Central memory CD8-positive, alpha-beta T cell (primary cell): Measurements from ENCODE around the gene RND3.

Experiments used
- ATAC-seq: fragments of 150-1000 bp; cut with Tn5 transposase; replicated peaks from 2 replicates; pipeline ENCODE4 v1.10.0; 2022; ENCODE audit warnings: mild to moderate bottlenecking, moderate FRiP score, moderate number of reproducible peaks; ENCODE audit not compliant: poor library complexity, severe bottlenecking; ENCODE audit errors: extremely low read depth
- DNase-seq, 2 donors: peaks; one replicate each; pipeline ENCODE4 v3.0.0; 2021; ENCODE audit warnings: low spot score in 2 of 2
- H3K27ac Mint-ChIP-seq: one replicate; pipeline ENCODE4 v1.8.0; 2022; ENCODE audit warnings: low read depth, mild to moderate bottlenecking, moderate library complexity, mixed read lengths
- H3K27me3 Mint-ChIP-seq: one replicate; pipeline ENCODE4 v1.8.0; 2022; ENCODE audit warnings: mixed read lengths
- H3K36me3 Mint-ChIP-seq: one replicate; pipeline ENCODE4 v1.8.0; 2022; ENCODE audit warnings: mild to moderate bottlenecking, moderate library complexity, mixed read lengths; ENCODE audit not compliant: insufficient read depth
- H3K4me1 Mint-ChIP-seq: one replicate; pipeline ENCODE4 v1.8.0; 2022; ENCODE audit warnings: mixed read lengths
- H3K4me3 Mint-ChIP-seq: one replicate; pipeline ENCODE4 v1.8.0; 2022; ENCODE audit warnings: mild to moderate bottlenecking, moderate library complexity, mixed read lengths
- H3K9me3 Mint-ChIP-seq: one replicate; pipeline ENCODE4 v1.8.0; 2022; ENCODE audit warnings: mixed read lengths

Gene RND3

DNA sequence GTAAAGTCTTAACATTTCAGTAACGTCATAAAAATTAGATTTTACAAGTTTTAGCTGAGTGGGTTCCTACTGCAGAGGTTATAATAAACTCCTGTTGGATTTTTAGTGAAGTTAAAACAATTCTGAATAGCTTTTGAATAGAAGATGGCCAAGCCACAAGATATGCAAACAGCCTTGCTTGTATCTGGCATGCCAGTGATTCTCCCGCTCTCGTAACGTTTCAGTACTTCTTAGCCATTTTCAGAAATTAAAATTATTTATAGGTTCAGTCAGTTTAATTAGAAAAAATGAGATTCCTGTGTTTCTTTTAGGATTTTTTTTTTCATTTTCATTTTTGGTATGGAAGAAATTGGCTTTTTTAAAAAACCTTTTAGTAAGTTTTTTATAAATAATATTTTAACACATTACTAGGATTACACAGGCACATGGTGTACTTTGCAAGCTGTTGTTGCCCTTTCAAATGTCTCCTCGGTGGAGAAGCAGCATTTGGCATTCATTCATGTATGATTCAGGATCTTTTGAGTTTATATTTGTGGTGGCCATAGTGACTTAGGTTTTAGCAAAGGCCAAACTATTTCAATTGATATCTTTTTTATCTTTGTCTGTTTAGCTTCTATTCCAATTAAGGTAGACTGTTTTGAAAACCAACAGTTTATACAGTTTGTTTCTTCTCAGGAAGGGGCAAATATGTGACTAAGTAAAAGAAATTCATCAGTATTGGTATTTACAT lies 30.6 kb upstream of the RND3 start:
- H3K9me3 Mint-ChIP-seq, result peaks cover 19% of the 10 kb centered on the region
- H3K4me1 Mint-ChIP-seq, result no peaks in the 10 kb centered on the region
- no peak overlapping the region for H3K4me3 Mint-ChIP-seq
- H3K27ac Mint-ChIP-seq, result no peak overlapping the region
- peaks cover 2% of the 10 kb centered on the region for H3K36me3 Mint-ChIP-seq
- no peaks in the 10 kb centered on the region for H3K27me3 Mint-ChIP-seq
- ATAC-seq (no peak), DNase-seq (no peak)

DNA sequence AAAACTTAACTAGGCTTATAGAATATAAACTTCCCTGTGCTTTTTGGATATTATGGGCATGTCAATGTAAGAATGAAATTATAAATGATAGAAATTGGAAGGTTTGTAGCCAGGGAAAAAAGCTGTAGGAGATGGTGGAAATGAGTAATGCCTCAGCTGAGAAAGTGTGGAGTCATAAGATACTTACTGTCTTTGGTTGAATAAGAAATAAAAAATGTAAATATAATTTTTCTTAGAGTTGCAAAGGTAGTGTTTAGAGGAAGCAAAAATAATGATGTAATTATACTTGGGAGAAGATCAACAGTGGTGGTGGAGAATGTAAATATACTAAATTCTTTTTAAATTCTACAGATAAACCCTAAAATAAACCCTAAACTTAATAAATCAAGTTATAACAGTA lies 26.2 kb upstream of the RND3 start:
- H3K9me3 Mint-ChIP-seq, result peaks cover 5% of the 10 kb centered on the region
- no peaks in the 10 kb centered on the region for H3K27me3 Mint-ChIP-seq
- DNase-seq (no peak), ATAC-seq (no peak)
- H3K36me3 Mint-ChIP-seq, result peaks cover 2% of the 10 kb centered on the region
- H3K4me1 Mint-ChIP-seq, result no peaks in the 10 kb centered on the region
- no peak overlapping the region for H3K4me3 Mint-ChIP-seq
- no peak overlapping the region for H3K27ac Mint-ChIP-seq

DNA sequence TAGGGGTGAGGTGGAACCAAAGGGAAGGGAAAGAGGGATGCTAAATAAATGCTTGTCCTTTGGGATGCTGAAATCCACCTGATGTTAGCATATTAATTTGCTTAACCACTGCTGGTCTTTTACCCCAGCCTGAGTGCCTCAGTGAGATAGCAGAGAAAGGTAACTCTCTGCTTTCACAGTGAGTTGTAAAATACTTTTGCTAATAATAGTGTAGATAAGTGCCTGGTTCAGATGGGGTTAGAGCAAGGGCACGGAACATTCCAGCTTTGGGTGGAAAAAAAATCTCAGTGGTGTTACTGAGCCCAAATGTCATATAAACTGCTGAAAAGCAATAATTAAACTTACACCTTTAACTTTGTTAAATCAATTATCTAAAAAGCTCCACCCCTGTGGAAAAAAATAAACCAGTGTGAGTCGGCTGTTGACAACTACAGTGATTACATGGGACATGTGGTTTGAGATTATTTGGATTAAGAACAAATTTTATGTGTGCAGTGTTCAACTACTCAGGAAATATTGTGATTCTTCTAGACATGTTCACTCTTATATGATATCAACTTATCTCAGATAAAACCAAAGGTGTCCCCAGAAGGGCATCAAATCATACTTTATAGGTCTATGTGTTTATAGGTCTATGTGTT lies 21.1 kb upstream of the RND3 start:
- H3K4me1 Mint-ChIP-seq, result no peaks in the 10 kb centered on the region
- no peaks in the 10 kb centered on the region for H3K36me3 Mint-ChIP-seq
- ATAC-seq (no peak), DNase-seq (no peak)
- no peak overlapping the region for H3K4me3 Mint-ChIP-seq
- H3K9me3 Mint-ChIP-seq, result no peaks in the 10 kb centered on the region
- no peak overlapping the region for H3K27ac Mint-ChIP-seq
- H3K27me3 Mint-ChIP-seq, result no peaks in the 10 kb centered on the region

DNA sequence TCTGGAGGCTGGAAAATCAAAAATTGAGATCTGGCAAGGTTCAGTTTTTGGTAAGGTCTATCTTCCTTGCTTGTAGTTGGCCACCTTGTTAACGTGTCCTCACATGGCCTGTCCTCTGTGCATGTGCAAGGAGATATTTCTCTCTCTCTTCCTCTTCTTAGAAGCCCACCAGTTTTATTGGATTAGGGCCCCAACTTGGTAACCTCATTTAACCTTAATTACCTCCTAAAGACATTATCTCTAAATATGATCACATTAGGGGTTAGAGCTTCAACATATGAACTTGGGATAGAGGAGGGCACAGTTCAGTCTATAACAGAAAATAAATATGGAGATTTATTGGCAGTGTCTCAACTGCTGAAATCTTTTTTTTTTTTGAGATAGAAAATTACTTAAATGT lies 19.6 kb upstream of the RND3 start:
- Mint-ChIP-seq H3K9me3 (no peaks in the 10 kb centered on the region), H3K27me3 (no peaks in the 10 kb centered on the region)
- ATAC-seq, result no peak

DNA sequence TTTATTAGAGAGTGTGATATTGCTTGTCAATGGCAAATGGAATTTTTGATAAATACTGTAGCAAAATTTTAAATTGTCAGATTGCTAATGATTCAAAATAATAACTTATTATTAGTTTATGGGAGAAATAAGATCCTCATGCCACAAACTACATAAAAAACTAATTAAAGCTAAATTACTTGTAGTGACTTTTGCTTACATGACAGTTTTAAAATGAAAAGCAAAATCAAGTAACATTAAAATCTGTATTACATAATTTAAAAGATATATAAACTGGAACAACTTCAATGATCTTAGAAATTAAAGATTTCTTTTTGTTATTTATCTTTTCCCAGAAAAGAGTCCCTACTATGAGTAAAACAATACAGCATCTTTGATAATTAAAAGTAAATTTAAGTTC lies 17.7 kb upstream of the RND3 start:
- DNase-seq (no peak), ATAC-seq (no peak)
- H3K9me3 Mint-ChIP-seq, result no peaks in the 10 kb centered on the region
- H3K36me3 Mint-ChIP-seq, result no peaks in the 10 kb centered on the region
- H3K4me1 Mint-ChIP-seq, result no peaks in the 10 kb centered on the region
- H3K4me3 Mint-ChIP-seq, result no peak overlapping the region
- H3K27me3 Mint-ChIP-seq, result no peaks in the 10 kb centered on the region
- no peak overlapping the region for H3K27ac Mint-ChIP-seq

More for the DNA sequence above, 19.6 kb upstream of the RND3 start:
- Mint-ChIP-seq H3K27ac (no peak overlapping the region), H3K36me3 (no peaks in the 10 kb centered on the region), H3K4me1 (no peaks in the 10 kb centered on the region), H3K4me3 (no peak overlapping the region)
- no peak for DNase-seq

DNA sequence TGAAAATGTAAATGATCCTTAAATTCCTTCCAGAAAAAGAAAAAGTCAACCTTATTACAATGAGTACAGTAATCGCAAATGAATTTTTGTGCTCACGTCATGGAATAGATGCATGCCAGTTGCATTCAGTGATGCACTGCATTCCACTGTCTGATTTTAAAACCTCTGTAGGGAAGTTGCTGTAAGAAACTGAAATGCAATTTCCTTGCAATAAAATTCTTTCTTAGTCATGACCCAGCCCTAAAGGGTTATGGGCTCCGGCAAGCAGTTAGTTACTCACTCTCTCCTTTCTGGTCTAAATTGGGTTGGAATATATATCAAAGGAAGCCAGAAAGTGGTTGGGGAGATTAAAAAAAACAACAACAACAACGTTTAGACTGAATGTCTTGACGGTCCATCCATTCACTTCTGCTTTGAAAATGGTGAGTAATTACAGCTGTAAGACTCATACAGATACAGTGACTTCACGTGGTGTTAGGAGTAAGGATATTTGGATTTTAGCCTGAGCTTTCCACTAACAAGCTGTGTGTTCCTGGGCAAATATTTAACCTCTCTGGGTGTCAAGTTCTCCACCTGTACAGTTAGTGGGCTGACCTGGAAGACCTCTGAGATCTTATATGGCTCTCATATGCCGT lies 8.6 kb upstream of the RND3 start:
- H3K4me3 Mint-ChIP-seq, result no peak overlapping the region
- H3K4me1 Mint-ChIP-seq, result no peaks in the 10 kb centered on the region
- H3K27ac Mint-ChIP-seq, result no peak overlapping the region
- H3K9me3 Mint-ChIP-seq, result no peaks in the 10 kb centered on the region
- ATAC-seq (no peak), DNase-seq (no peak)
- H3K27me3 Mint-ChIP-seq, result no peaks in the 10 kb centered on the region
- H3K36me3 Mint-ChIP-seq, result no peaks in the 10 kb centered on the region

DNA sequence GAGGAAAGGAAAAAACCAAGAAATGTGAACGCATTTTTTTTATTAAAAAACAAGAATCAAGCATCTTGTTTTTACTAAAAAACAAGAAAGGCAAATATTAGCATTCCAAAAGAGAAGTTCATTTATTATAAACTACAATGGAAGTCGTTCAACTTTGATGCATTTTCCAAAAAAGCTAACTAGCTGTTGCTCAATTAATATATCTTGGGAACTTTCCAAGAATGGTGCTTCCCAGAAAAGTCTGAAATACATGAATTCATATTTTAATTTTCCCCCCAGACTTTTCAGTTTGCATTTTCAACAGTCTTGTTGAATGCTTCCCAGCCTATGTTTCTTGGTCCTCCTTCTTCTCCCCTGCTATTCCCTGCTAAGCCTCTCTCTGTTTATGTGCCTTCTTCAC lies 7.5 kb upstream of the RND3 start:
- Mint-ChIP-seq H3K27me3 (peaks cover under 1% of the 10 kb centered on the region), H3K36me3 (no peaks in the 10 kb centered on the region), H3K4me1 (no peaks in the 10 kb centered on the region), H3K9me3 (no peaks in the 10 kb centered on the region), H3K27ac (no peak overlapping the region), H3K4me3 (no peak overlapping the region)
- ATAC-seq (no peak), DNase-seq (no peak)

DNA sequence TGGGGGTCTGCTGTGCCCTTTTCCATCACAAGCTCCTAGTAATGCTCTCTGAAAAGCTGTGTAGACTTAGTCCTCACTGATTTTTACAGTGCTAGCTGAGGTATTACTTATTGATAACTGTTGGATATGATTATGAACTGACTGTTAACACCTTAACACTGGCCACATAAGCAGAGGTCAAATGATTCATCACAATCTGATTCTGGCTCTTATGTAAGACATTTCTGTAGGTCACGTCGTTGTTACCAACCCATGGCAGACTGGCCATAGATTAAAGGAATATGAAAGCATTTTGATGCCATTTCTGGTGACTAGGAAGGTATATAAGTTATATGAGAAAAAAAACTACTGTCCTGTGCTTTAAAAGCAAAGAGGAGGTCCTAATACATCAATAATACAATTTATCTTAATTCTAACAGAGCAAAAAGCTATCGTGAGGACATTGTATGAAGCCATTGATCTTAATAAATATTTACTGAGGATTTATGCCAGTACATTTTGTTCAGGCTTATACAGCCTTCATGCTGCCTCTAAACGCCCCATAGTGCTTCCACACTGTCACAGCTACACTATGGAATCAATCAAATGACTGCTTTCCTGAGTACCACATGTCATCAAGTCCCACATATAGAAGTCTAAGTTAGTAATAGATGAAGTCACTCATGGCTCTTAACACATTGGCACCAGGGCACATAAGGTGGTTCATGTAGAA lies 6.9 kb upstream of the RND3 start:
- no peak for ATAC-seq
- Mint-ChIP-seq H3K4me1 (no peaks in the 10 kb centered on the region), H3K27ac (no peak overlapping the region), H3K4me3 (no peak overlapping the region), H3K36me3 (no peaks in the 10 kb centered on the region), H3K9me3 (no peaks in the 10 kb centered on the region), H3K27me3 (peaks cover 6% of the 10 kb centered on the region)
- no peak for DNase-seq

DNA sequence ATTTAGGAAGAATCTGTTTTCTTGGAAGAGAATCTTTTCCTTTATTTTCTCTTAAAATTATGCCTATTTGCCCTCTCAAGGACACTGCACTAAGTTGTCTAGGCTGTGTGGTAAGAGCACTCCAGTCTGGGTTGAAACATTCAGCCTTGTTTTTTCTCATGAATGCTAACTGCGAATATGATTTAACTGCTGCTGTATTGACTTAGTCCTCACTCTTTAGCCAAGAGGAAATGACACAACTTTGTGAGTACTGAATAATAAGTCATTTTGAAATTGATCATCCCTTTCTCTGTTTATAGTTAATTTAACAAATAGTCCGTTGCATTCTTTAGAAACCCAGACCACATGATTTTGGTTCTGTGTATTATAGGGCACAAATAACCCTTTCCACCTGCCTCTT lies 4.5 kb upstream of the RND3 start:
- H3K27ac Mint-ChIP-seq, result no peak overlapping the region
- no peaks in the 10 kb centered on the region for H3K36me3 Mint-ChIP-seq
- ATAC-seq, result no peak
- no peak overlapping the region for H3K4me3 Mint-ChIP-seq
- H3K27me3 Mint-ChIP-seq, result peaks cover 31% of the 10 kb centered on the region
- peaks cover 7% of the 10 kb centered on the region for H3K4me1 Mint-ChIP-seq
- no peak for DNase-seq
- no peaks in the 10 kb centered on the region for H3K9me3 Mint-ChIP-seq

DNA sequence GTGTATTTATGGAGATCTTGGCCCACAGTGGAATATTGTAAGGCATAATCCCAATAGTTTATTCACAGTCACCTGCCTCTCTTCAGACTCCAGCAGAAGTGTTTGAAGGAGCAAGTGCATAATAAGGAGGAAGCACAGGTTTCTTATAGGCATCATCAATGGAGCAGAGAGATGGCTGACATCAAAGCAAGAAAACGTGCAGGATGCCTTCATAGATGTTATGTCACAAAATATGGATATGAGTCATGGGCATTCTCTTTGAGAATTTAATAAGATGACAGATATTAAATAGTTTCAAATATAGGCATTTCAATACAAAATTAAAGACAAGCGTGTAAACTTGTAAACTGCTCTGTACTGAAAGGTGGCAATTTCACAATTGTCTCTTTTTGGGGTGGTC lies 4.0 kb upstream of the RND3 start:
- no peak for DNase-seq
- no peaks in the 10 kb centered on the region for H3K9me3 Mint-ChIP-seq
- ATAC-seq, result no peak
- peaks cover 36% of the 10 kb centered on the region for H3K27me3 Mint-ChIP-seq
- no peaks in the 10 kb centered on the region for H3K36me3 Mint-ChIP-seq
- H3K4me3 Mint-ChIP-seq, result no peak overlapping the region
- no peak overlapping the region for H3K27ac Mint-ChIP-seq
- peaks cover 12% of the 10 kb centered on the region for H3K4me1 Mint-ChIP-seq

DNA sequence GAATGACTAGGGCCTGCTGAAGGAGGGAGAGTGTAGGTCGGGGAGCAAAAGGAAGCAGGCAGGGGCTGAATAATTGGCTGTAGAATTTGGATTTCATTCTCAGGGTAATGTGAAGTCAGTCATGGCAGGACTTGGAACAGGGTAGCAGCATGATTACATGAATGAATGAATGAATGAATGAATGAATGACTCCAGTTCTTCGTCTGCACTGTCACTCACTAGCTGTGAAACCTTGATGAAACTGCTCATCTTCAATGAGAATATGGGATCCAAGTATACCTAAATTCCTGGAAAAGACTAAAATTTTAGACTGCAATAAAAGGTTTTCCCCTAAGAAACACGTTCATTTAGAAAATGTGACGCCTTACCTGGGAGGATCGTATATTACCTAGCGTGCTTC lies 3.0 kb upstream of the RND3 start:
- Mint-ChIP-seq H3K4me1 (peaks cover 14% of the 10 kb centered on the region), H3K9me3 (no peaks in the 10 kb centered on the region), H3K4me3 (no peak overlapping the region), H3K27me3 (peaks cover 46% of the 10 kb centered on the region), H3K36me3 (no peaks in the 10 kb centered on the region), H3K27ac (no peak overlapping the region)
- no peak for ATAC-seq
- no peak for DNase-seq

DNA sequence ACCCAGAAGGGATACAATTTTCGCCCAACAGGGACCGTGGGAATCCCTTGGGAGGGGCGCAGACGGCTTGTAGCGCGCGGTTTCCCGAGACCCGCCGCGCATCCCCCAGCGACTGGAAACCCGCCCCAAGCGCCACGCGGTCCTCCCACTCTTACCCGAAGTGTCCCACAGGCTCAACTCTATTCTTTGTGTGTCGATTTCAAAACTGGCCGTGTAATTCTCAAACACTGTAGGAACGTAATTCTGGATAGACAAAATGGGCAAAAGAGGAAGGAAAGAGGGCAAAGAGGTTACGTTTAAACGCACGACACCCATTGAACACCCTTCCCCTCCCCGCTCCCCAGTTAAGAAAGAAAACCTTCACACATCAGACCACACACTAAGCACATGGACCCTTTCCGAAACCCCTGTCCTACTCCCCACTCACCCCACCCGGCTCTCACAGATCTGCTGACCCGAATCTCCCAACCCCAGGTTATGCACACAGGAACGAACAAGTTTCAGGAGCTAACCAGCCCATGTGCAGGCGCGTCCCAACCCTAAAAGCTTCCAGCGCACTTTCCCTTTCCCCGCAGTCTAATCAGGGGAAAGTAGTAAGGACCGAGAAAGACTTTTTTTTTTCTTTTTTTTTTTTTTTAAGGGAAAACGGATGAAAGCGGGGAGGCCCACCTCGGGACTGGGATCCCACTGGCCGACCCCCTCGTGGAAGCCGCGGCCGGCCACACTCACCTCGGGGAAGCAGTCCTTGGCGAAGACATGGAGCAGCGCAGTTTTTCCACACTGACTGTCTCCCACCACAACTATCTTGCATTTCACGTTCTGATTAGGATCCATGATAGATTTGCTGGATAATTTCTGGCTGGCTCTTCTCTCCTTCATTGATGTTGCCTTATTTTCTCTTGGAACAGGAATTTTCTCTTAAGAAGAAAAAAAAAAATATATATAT lies 655 bp downstream of the RND3 start:
- Mint-ChIP-seq H3K4me3 (no peak overlapping the region), H3K27me3 (peaks cover 51% of the 10 kb centered on the region), H3K27ac (no peak overlapping the region), H3K36me3 (no peaks in the 10 kb centered on the region), H3K9me3 (no peaks in the 10 kb centered on the region), H3K4me1 (peaks cover 14% of the 10 kb centered on the region)
- DNase-seq (no peak), ATAC-seq (no peak)
